GM19463 (cell line): ENCODE data around the gene FRMD7.
A peak's percentile ranks its signal among the peaks of the same experiment; 100 is the strongest.

Experiments used
- ATAC-seq: cut with Tn5 transposase; IDR thresholded peaks from one replicate; pipeline ENCODE4 v1.9.1; 2021; ENCODE audit warnings: mild to moderate bottlenecking, moderate library complexity; ENCODE audit not compliant: unreplicated experiment

Gene FRMD7

GRCh38 chrX:132040066-132040465 lies 87.8 kb downstream of the FRMD7 start:
- no peak for ATAC-seq

DNA sequence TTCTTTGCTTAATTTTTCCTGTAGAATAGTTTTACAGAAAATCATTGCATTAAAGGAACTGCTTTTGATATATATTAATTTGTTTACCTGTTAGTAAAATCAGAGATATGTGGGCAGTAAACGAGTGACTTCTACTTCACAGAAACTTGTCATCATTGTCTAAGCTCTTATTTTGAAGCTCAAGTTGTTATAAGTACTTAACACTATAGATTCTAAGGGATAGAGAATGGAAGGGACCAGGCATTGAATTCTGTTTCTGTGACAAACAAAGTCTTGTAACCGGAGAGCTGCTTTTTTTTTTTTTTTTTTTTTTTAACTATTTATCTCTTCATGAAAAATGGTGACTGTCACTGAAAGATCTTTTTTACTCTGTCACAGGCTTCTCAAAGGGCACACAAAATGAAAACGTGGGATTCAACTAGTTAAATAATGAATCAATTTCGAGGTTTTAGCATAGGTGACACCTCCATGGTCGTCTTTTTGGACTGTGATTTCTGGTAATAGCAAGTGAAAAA lies 90.3 kb downstream of the FRMD7 start:
- ATAC-seq = no peak

DNA sequence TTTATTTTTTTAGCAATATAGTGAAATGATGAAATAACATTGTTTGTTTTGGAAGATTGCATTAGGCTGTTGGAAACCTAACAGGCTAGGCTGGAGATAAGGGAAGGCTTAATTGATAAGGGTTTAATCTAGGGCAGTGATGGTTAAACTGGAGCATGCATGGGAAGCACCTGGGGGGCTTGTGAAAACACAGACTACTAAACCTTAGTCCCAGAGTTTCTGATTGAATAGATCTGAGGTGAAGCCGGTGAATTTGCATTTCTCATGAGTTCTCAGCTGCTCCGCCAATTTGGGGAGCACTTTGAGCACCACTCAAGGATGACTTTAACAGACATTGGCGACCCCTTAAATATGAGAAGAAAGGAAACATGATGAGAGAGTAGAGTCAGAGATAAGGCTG lies 93.2 kb downstream of the FRMD7 start:
- ATAC-seq = peak; percentile 50

DNA sequence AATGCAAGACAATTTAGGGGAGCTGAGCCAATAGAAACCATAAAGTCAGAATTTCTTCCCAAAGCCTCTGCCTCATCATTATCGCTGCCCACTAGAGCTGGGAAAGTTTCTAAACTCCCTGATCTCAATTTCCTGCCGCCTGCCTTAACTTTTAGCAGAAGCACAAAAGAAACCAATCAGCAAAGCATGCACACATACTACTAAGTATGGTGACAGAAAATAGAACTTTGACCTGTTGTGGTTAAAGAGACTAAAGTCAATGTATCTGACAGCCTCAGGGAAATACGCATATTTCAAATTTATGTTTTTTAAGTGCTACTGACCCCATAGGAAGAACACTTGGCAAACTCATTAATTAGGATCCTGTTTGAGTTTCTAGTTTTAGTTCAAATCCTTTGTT lies 94.7 kb downstream of the FRMD7 start:
- peak; percentile 60 for ATAC-seq

DNA sequence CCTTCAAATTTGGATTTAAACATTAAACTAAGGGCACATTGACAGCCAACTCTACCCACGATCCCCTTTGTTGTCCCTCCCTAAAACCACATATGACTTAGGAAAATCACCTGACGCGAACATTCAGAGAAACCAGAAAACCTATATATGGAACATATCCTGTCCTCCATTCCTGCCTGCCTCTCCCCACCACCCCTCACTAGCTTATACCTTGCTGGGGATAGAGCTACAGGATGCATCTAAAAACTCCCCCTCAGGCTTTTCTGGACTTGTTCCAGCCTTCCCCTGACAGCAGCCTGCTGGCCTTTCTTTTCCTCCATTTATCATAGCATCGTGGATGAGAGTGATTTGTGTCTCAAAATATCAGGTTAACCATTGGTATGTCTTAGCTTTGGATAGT lies 96.0 kb downstream of the FRMD7 start:
- ATAC-seq = no peak

- no peak for ATAC-seq
These were observed 97.6 kb downstream of the FRMD7 start for GRCh38 chrX:132030264-132030663.
